Mucosa of descending colon (tissue), 3 donors: ENCODE results near the gene CFAP65. TPM values are rescaled to one million over a fixed set of nuclear protein-coding genes. Genes with fewer than 3 reads are reported as not detected.

Experiments used
- ATAC-seq: fragments of 200-7000 bp; cut with Tn5 transposase; one replicate; pipeline ENCODE4 v1.9.1; 2020; ENCODE audit warnings: mild to moderate bottlenecking, moderate library complexity
- DNase-seq, 3 donors: peaks; one replicate each; pipeline ENCODE4 v3.0.0-alpha.2; 2020
- H3K36me3 ChIP-seq: fragments of 200-600 bp; one replicate; pipeline ENCODE4 v1.8.0; 2021; ENCODE audit warnings: low read depth, mild to moderate bottlenecking
- H3K4me1 ChIP-seq: fragments of 200-600 bp; one replicate; pipeline ENCODE4 v1.8.0; 2021; ENCODE audit warnings: low read depth, mild to moderate bottlenecking
- H3K4me3 ChIP-seq: fragments of 200-600 bp; one replicate; pipeline ENCODE4 v1.8.0; 2021; ENCODE audit warnings: mild to moderate bottlenecking
- H3K9me3 ChIP-seq: fragments of 200-600 bp; one replicate; pipeline ENCODE4 v1.8.0; 2021; ENCODE audit warnings: mild to moderate bottlenecking
- intact Hi-C, 2 donors: fragments of 100-400 bp; cut with DNase I in 1 of 2; cut with micrococcal nuclease in 1 of 2; formaldehyde crosslinking; loops; one replicate each; pipeline versions ENCODE4 v1.11.0 to v1.11.1; 2022; cut with DNase I, micrococcal nuclease
- total RNA-seq, 3 donors: library from RNA; stranded (reverse); fragmentation: NEBNext Ultra II Directional in 2 of 3; extraction: Animal tissue kit (Norgen Biotek cat#: 25700) in 2 of 3; gene quantifications; one replicate each; pipeline versions ENCODE4 v1.2.1 to v1.2.4, GENCODE V29; 2021 to 2023
- TF ChIP-seq, protein P1 (sequence below): fragments of 200-600 bp; IDR thresholded peaks from one replicate; pipeline ENCODE4 v1.8.0; 2022; ENCODE audit warnings: antibody characterized with exemption, mild to moderate bottlenecking
- donor health status: DM: no; HTN: no; CAD: no; lungs with moderate emphysema.
- donor health status: DM: no; HTN: no; CAD: no.
- donor health status: DM: no; HTN: yes; CAD: no.

CFAP65 gene
- total RNA-seq, 3 donors from 2014 or later = 0.09 to 0.46 (median 0.27) TPM

DNA sequence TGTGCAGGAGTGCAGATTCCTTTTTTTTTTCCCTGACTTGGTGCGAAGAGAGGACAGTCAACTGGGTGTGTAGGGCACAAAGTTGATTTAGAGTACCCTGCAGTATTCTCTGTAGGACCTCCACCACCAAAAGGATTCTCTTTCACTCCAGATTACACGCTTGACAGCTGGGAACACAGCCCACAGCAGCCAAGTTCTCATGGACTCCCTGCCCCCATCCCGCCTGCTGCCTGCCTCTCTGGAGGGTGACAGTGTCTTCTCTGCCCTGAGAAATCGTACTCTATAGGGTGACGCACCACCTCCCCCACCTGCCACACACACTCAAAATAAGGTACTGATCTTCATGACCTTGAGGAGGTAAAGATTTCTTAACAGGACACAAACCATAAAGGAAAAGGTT lies 46.0 kb upstream of the CFAP65 start:
- no peak for ATAC-seq
- no peaks in the 10 kb centered on the region for H3K4me1 ChIP-seq
- no peaks in the 10 kb centered on the region for H3K9me3 ChIP-seq
- intact Hi-C loops = no loop called here
- DNase-seq = no peak
- H3K36me3 ChIP-seq = no peaks in the 10 kb centered on the region
- TF ChIP-seq, protein P1, sequence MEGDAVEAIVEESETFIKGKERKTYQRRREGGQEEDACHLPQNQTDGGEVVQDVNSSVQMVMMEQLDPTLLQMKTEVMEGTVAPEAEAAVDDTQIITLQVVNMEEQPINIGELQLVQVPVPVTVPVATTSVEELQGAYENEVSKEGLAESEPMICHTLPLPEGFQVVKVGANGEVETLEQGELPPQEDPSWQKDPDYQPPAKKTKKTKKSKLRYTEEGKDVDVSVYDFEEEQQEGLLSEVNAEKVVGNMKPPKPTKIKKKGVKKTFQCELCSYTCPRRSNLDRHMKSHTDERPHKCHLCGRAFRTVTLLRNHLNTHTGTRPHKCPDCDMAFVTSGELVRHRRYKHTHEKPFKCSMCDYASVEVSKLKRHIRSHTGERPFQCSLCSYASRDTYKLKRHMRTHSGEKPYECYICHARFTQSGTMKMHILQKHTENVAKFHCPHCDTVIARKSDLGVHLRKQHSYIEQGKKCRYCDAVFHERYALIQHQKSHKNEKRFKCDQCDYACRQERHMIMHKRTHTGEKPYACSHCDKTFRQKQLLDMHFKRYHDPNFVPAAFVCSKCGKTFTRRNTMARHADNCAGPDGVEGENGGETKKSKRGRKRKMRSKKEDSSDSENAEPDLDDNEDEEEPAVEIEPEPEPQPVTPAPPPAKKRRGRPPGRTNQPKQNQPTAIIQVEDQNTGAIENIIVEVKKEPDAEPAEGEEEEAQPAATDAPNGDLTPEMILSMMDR = no peak
- no peak overlapping the region for H3K4me3 ChIP-seq

GRCh38 chr2:219086196-219086595 lies 44.9 kb upstream of the CFAP65 start:
- ATAC-seq (no peak), DNase-seq (no peak)
- H3K4me3 ChIP-seq = no peak overlapping the region
- H3K4me1 ChIP-seq = peaks cover 7% of the 10 kb centered on the region
- no peaks in the 10 kb centered on the region for H3K9me3 ChIP-seq
- TF ChIP-seq, protein P1 = no peak
- no peaks in the 10 kb centered on the region for H3K36me3 ChIP-seq
- intact Hi-C loops = no loop called here

- ATAC-seq (no peak), DNase-seq (no peak)
- Histone ChIP-seq H3K36me3 (no peaks in the 10 kb centered on the region), H3K4me1 (peaks cover 18% of the 10 kb centered on the region), H3K9me3 (no peaks in the 10 kb centered on the region), H3K4me3 (no peak overlapping the region)
- intact Hi-C loops = no loop called here
- TF ChIP-seq, protein P1 = no peak
Observed at GRCh38 chr2:219084791-219085190, 43.5 kb upstream of the CFAP65 start.

DNA sequence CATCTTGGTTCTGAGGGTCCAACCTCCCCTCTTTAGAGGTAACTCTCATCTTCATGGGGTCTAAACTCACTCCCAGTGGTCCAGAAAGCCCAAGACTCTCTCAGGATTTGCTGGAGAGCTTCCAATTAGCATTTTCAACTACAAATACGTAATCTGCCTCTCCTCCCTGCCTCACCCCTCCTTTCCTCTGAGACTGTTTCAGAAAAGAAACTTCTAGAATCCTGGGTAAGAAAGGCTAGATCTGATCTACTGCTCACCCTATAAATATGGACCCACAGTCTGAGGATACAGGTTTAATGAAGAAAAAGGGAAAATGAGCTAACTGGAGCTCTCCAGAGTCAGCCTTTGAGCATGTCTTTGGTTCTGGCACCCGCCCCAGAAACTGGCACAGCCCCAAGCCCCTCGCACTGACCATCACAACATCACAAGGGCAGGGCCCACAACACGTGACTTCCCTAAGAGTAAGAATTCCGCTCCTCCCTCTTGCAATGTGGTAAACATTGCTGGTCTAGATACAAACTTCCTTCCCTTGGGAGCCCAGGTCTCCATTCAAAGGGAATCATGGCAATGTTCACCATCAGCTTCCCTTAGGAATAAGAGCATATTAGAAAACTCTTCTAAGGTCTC lies 41.1 kb upstream of the CFAP65 start:
- Histone ChIP-seq H3K36me3 (no peaks in the 10 kb centered on the region), H3K9me3 (no peaks in the 10 kb centered on the region), H3K4me3 (no peak overlapping the region), H3K4me1 (peaks cover 29% of the 10 kb centered on the region)
- TF ChIP-seq, protein P1 = no peak
- intact Hi-C loops = no loop called here
- peak; percentile 53 for ATAC-seq
- peak; percentile 70 to 78 (median 77) for DNase-seq

DNA sequence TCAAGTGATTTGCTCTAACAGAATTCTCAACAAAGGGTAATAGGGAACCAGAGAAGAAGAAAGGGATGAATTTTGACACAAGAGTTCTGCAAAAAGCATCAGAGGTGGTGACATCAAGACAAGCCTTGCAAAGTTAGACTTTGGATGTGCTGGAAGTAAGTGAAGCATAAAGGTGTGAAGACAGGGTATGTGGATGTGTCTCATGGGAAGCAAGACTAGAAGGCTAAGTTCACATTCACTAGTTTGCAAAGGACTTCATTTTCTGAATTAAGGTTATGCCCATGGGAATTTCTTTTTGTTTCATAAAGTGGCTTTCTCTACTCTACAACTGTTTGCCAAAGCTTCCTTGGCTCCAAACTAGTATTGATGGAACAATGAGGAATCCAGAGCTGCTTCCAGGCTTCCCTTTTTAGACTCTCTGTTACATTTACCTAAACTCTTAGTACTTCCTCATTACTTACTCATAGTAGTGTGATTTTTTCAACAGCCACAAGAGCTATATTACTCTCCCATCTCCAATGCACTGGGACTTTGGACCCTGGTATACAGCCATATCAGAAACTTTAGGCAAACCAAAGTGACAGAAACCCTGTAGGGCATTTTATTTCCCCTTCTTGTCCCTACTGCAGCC lies 40.5 kb upstream of the CFAP65 start:
- ATAC-seq (peak; percentile 85), DNase-seq (peak in 1 of 3 donors; percentile 70)
- TF ChIP-seq, protein P1 = no peak
- H3K36me3 ChIP-seq = no peaks in the 10 kb centered on the region
- H3K9me3 ChIP-seq = no peaks in the 10 kb centered on the region
- no peak overlapping the region for H3K4me3 ChIP-seq
- H3K4me1 ChIP-seq = peaks cover 29% of the 10 kb centered on the region
- intact Hi-C loops = no loop called here
